ENCODE measurements around the gene C1R.
A peak's percentile ranks its signal among the peaks of the same experiment; 100 is the strongest.

The C1R gene

DNA sequence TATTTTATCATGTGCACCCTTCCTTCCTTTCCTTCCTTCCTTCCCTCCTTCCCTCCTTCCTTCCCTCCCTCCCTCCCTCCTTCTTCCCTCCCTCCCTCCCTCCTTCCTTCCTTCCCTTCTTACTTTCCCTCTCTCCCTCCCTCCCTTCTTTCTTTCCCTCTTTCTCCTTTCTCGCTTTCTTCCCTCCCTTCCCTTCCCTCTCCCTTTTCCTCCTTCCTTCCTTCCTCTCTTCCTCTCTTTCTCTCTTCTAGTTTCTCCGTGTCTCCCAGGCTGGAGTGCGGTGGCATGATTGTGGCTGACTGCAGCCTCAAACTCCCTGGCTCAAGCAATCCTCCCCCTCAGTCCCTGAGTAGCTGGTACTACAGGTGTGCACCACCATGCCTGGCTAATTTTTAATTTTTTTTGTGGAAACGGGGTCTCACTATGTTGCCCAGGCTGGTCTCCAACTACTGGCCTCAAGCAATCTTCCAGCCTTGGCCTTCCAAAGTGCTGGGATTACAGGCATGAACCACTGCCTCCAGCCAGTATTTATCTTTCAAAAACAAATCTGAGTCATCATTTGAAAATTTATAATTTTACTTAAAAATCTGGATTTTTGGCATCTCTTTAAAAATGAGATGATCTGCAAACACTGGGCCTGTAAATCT, 8.9 kb upstream of the C1R start:
- Histone ChIP-seq H3K4me3 (ENCODE audit: low read depth in 1 of 2, low read length in 2 of 2) (no peak overlapping the region), H3K9me3 (ENCODE audit: control insufficient read depth in 1 of 2, low read length in 2 of 2) (peaks cover 0 to under 1% of the 10 kb centered on the region in 2 donors), H3K36me3 (ENCODE audit: control insufficient read depth in 1 of 2, insufficient read depth in 2 of 2, low read length in 2 of 2) (peaks cover 0 to 16% of the 10 kb centered on the region in 2 donors), H3K4me1 (ENCODE audit: control insufficient read depth in 1 of 2, insufficient read depth in 2 of 2, low read length in 2 of 2) (no peaks in the 10 kb centered on the region), H3K9ac (ENCODE audit: low read depth in 1 of 2, low read length in 2 of 2) (no peak overlapping the region), H3K27me3 (ENCODE audit: control insufficient read depth in 1 of 2, insufficient read depth in 2 of 2, low read length in 2 of 2) (no peaks in the 10 kb centered on the region), H3K27ac (ENCODE audit: low read depth, low read length) (no peak overlapping the region)

DNA sequence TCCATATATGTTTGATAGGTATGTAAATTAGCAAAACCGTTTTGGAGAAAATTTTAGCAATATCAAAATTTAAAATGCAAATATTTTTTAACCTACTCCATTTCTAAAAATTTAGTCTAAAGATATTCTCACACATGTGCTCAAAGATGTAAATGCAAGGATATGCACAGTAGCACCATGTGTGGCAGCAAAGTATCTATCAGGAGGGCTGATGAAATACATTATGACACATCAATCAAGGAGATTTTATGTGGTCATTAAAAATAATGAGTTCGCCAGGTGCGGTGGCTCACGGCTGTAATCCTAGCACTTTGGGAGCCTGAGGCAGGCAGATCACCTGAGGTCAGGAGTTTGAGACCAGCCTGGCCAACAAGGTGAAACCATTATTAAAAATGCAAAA, 8.0 kb upstream of the C1R start:
- H3K36me3 ChIP-seq (ENCODE audit: control insufficient read depth in 1 of 2, insufficient read depth in 2 of 2, low read length in 2 of 2): peaks cover 0 to 16% of the 10 kb centered on the region in 2 donors
- H3K27ac ChIP-seq (ENCODE audit: low read depth, low read length): no peak overlapping the region
- H3K9me3 ChIP-seq (ENCODE audit: control insufficient read depth in 1 of 2, low read length in 2 of 2): no peaks in the 10 kb centered on the region
- no peak overlapping the region for H3K9ac ChIP-seq (ENCODE audit: low read depth in 1 of 2, low read length in 2 of 2)
- no peak overlapping the region for H3K4me3 ChIP-seq (ENCODE audit: low read depth in 1 of 2, low read length in 2 of 2)
- no peaks in the 10 kb centered on the region for H3K4me1 ChIP-seq (ENCODE audit: control insufficient read depth in 1 of 2, insufficient read depth in 2 of 2, low read length in 2 of 2)
- H3K27me3 ChIP-seq (ENCODE audit: control insufficient read depth in 1 of 2, insufficient read depth in 2 of 2, low read length in 2 of 2): no peaks in the 10 kb centered on the region

DNA sequence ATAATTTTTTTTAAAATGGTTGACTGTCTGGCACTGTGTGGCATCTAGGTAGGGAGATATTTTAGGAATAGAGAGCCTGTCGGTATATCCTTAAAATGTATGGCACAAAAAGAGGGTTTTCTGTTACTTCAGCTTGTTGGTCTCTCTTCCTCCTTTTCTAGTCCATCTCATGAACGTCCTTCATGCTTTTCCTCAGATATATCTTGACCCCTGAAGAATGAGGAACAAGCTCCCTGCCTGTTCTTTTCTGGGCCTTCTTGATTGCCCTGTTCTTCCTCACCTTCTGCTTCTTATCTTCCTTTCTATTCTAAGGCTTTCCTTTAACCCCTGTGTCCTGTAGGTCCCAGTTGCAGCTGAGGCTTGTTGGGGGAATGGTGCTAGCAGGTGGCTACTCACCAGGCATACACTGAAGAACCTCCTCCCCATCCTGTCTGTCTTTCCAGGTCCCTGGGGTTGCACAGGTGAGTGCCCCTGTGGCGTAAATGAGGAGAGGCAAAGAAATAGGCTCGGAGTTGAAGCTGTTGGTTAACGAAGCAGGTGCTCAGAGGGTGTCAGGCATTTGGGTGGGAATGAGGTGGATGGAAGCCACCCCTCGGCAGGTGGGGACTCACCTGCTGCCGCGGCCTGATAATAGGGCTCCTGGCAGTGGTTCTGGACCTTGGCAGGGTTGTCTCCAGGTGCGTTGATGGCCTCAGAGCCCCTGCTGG, 7.2 kb upstream of the C1R start:
- H3K4me1 ChIP-seq (ENCODE audit: control insufficient read depth in 1 of 2, insufficient read depth in 2 of 2, low read length in 2 of 2): no peaks in the 10 kb centered on the region
- no peak overlapping the region for H3K27ac ChIP-seq (ENCODE audit: low read depth, low read length)
- H3K27me3 ChIP-seq (ENCODE audit: control insufficient read depth in 1 of 2, insufficient read depth in 2 of 2, low read length in 2 of 2): no peaks in the 10 kb centered on the region
- no peak overlapping the region for H3K4me3 ChIP-seq (ENCODE audit: low read depth in 1 of 2, low read length in 2 of 2)
- H3K9me3 ChIP-seq (ENCODE audit: control insufficient read depth in 1 of 2, low read length in 2 of 2): no peaks in the 10 kb centered on the region
- no peak overlapping the region for H3K9ac ChIP-seq (ENCODE audit: low read depth in 1 of 2, low read length in 2 of 2)
- peaks cover 0 to 16% of the 10 kb centered on the region in 2 donors for H3K36me3 ChIP-seq (ENCODE audit: control insufficient read depth in 1 of 2, insufficient read depth in 2 of 2, low read length in 2 of 2)

DNA sequence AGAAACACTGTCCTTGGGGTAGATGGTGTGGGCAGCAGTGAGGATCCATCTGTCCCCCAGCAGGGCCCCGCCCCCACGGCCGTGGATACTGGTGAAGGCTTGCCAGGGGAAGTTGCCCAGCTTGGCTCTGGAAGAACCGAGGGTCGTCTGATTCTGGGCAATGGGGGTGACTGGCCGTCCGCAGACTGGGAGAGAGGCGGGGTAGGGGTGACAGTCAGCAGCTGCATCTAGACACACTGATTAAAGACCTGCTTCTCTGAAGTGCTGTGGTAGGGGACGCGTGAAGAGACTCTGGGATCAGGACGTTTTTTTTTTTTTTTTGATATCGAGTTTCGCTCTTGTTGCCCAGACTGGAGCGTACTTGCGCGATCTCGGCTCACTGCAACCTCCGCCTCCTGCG, 4.7 kb upstream of the C1R start:
- H3K4me3 ChIP-seq (ENCODE audit: low read depth in 1 of 2, low read length in 2 of 2): no peak overlapping the region
- no peaks in the 10 kb centered on the region for H3K9me3 ChIP-seq (ENCODE audit: control insufficient read depth in 1 of 2, low read length in 2 of 2)

DNA sequence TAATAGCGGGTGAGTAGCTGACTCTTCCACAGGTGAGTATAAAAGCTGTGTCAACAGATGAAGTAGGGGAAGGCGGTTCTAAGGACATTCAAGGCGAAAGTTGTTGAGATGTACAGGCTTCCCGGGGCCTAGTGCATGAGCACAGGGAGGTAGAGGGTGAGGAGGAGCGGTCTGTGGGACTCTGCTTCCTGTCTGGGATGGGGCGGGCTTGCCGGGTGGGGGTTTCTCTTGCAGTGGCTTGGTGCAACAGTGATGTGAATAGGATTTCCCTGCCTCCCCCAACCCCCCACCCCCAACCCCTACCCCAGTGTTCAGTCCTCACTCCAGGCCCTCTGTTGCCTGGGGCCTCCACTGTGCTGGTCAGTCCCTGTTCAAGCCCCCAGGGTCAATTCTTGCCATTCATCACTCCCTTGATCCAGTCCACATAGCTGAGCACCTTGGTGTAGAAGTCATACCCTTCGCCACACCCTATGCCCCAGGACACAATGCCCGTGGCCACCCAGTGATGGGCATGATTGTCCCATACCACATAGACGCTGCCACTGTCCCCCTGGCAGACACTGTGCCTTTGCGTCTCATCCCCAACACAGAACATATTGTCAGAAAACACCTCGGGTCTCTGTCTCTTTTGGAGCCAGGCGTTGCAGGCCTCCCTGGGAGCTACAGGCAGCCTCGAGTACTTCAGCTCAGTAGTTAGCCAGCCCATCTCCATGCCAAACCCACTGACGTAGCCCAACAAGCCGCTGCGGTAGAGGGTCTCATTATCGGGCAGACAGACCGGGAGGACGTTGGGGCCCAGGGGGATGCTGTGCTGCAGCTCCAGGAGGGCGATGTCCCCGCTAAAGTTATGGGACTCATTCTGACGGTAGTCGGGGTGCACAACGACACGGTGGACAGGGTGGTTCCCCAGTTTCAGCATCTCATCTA, 4.0 kb upstream of the C1R start:
- Histone ChIP-seq H3K27ac (ENCODE audit: low read depth, low read length) (no peak overlapping the region), H3K4me1 (ENCODE audit: control insufficient read depth in 1 of 2, insufficient read depth in 2 of 2, low read length in 2 of 2) (peaks cover 15 to 19% of the 10 kb centered on the region in 2 donors), H3K27me3 (ENCODE audit: control insufficient read depth in 1 of 2, insufficient read depth in 2 of 2, low read length in 2 of 2) (peaks cover 0 to 3% of the 10 kb centered on the region in 2 donors), H3K36me3 (ENCODE audit: control insufficient read depth in 1 of 2, insufficient read depth in 2 of 2, low read length in 2 of 2) (peaks cover 0 to 9% of the 10 kb centered on the region in 2 donors), H3K4me3 (ENCODE audit: low read depth in 1 of 2, low read length in 2 of 2) (no peak overlapping the region), H3K9me3 (ENCODE audit: control insufficient read depth in 1 of 2, low read length in 2 of 2) (no peaks in the 10 kb centered on the region), H3K9ac (ENCODE audit: low read depth in 1 of 2, low read length in 2 of 2) (no peak overlapping the region)

More for the DNA sequence above, 4.7 kb upstream of the C1R start:
- no peak overlapping the region for H3K27ac ChIP-seq (ENCODE audit: low read depth, low read length)
- no peak overlapping the region for H3K9ac ChIP-seq (ENCODE audit: low read depth in 1 of 2, low read length in 2 of 2)
- peaks cover 0 to 3% of the 10 kb centered on the region in 2 donors for H3K27me3 ChIP-seq (ENCODE audit: control insufficient read depth in 1 of 2, insufficient read depth in 2 of 2, low read length in 2 of 2)
- peaks cover 0 to 12% of the 10 kb centered on the region in 2 donors for H3K36me3 ChIP-seq (ENCODE audit: control insufficient read depth in 1 of 2, insufficient read depth in 2 of 2, low read length in 2 of 2)
- peaks cover 14% of the 10 kb centered on the region in 2 donors for H3K4me1 ChIP-seq (ENCODE audit: control insufficient read depth in 1 of 2, insufficient read depth in 2 of 2, low read length in 2 of 2)

DNA sequence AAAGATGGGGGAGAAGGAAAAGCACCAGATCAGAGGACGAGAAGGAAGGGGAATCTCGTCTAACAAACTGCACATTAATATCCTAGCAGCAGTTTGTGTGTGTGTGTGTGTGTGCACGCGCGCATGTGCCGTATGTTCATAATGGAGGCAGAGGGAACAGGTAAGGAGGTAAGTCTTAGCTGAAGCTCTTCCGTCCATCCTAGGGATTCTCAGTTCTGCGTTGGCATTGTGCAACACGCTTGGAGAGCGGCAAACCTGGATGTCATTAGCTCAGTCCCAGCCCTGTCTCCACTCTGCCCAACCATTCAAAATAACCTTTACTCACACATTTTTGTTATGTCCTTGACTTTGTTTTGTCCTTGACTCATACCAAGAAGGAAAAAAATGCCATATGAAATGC, 1.6 kb upstream of the C1R start:
- Histone ChIP-seq H3K4me3 (ENCODE audit: low read depth in 1 of 2, low read length in 2 of 2) (no peak overlapping the region), H3K36me3 (ENCODE audit: control insufficient read depth in 1 of 2, insufficient read depth in 2 of 2, low read length in 2 of 2) (peaks cover 0 to 3% of the 10 kb centered on the region in 2 donors), H3K27me3 (ENCODE audit: control insufficient read depth in 1 of 2, insufficient read depth in 2 of 2, low read length in 2 of 2) (peaks cover 0 to 3% of the 10 kb centered on the region in 2 donors), H3K9me3 (ENCODE audit: control insufficient read depth in 1 of 2, low read length in 2 of 2) (no peaks in the 10 kb centered on the region), H3K4me1 (ENCODE audit: control insufficient read depth in 1 of 2, insufficient read depth in 2 of 2, low read length in 2 of 2) (peaks cover 15 to 28% of the 10 kb centered on the region in 2 donors), H3K9ac (ENCODE audit: low read depth in 1 of 2, low read length in 2 of 2) (no peak overlapping the region), H3K27ac (ENCODE audit: low read depth, low read length) (no peak overlapping the region)

DNA sequence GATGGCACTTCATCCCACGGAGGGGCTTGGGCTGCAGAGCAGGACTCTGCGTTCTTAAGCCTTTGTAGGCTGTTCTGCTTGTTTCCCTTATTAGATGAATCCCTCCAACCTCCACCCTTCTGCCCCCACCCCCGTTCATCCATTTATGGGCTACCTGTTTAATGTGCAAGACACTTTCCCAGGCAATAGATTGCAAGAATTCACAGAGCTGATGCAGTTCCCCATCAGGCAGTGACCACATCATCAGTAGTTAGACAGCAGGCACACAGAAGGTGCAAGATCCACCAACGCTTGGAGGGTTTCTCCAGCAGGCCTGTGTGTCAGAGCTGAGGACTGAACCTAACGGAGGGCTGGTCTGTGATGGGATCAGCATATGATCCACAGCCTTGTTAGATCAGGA, 1.2 kb upstream of the C1R start:
- Histone ChIP-seq H3K27me3 (ENCODE audit: control insufficient read depth in 1 of 2, insufficient read depth in 2 of 2, low read length in 2 of 2) (peaks cover 0 to 3% of the 10 kb centered on the region in 2 donors), H3K4me1 (ENCODE audit: control insufficient read depth in 1 of 2, insufficient read depth in 2 of 2, low read length in 2 of 2) (peaks cover 15 to 28% of the 10 kb centered on the region in 2 donors), H3K9ac (ENCODE audit: low read depth in 1 of 2, low read length in 2 of 2) (no peak overlapping the region), H3K36me3 (ENCODE audit: control insufficient read depth in 1 of 2, insufficient read depth in 2 of 2, low read length in 2 of 2) (peaks cover 0 to under 1% of the 10 kb centered on the region in 2 donors), H3K27ac (ENCODE audit: low read depth, low read length) (no peak overlapping the region), H3K9me3 (ENCODE audit: control insufficient read depth in 1 of 2, low read length in 2 of 2) (no peaks in the 10 kb centered on the region), H3K4me3 (ENCODE audit: low read depth in 1 of 2, low read length in 2 of 2) (no peak overlapping the region)

DNA sequence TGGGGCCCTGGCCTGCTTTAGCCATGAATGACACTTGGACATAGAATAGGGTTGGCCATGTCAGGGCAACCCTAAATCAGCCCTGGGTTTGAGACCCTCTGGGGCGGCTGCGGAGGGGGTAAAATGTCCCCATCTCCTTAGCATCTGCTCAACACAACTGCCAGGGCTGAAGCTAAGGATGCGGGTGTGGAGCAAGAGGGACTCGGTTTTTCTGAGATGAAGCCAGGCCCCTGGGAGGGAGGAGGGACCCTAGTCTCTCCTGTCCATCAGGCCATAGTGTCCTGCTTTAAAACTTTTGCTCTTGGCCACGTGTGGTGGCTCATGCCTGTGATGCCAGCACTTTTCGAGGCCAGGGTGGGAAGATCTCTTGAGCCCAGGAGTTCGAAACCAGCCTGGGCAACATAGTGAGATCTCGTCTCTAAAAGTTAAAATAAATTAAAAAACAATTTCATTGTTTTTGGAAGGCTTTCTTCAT, 778 bp upstream of the C1R start:
- Histone ChIP-seq H3K9me3 (ENCODE audit: control insufficient read depth in 1 of 2, low read length in 2 of 2) (no peaks in the 10 kb centered on the region), H3K36me3 (ENCODE audit: control insufficient read depth in 1 of 2, insufficient read depth in 2 of 2, low read length in 2 of 2) (no peaks in the 10 kb centered on the region), H3K27me3 (ENCODE audit: control insufficient read depth in 1 of 2, insufficient read depth in 2 of 2, low read length in 2 of 2) (peaks cover 0 to 3% of the 10 kb centered on the region in 2 donors), H3K4me3 (ENCODE audit: low read depth in 1 of 2, low read length in 2 of 2) (no peak overlapping the region), H3K4me1 (ENCODE audit: control insufficient read depth in 1 of 2, insufficient read depth in 2 of 2, low read length in 2 of 2) (peaks cover 15 to 28% of the 10 kb centered on the region in 2 donors), H3K9ac (ENCODE audit: low read depth in 1 of 2, low read length in 2 of 2) (no peak overlapping the region), H3K27ac (ENCODE audit: low read depth, low read length) (no peak overlapping the region)

DNA sequence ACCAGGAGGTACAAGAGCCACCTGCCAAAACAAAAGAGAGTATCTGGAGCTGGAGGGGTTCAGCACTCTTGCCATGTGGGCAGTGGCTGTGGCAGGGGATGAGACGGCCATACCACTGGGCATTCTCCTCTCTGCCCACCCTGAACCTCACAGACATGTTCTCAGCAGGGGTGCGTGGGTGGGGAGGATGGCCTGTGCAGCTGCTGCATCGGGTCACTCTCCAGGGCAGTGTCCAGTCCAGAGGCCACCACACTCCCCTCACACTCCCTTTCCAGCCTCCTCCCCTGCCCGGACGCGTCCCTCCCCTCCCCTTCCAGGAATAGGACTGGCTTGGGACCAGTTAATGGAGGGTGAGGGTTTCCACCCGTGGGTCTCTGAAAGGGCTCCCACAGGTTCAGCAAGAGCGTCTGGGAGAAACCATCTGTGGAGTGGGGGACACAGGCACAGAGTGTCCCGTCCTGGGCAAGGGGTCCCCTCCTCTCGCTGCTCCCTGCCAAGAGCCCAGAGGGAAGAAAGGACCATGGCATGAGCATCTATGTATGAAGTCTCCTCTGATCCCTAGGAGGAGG, 501 bp downstream of the C1R start:
- Histone ChIP-seq H3K4me1 (ENCODE audit: control insufficient read depth in 1 of 2, insufficient read depth in 2 of 2, low read length in 2 of 2) (peaks cover 15 to 28% of the 10 kb centered on the region in 2 donors), H3K36me3 (ENCODE audit: control insufficient read depth in 1 of 2, insufficient read depth in 2 of 2, low read length in 2 of 2) (no peaks in the 10 kb centered on the region), H3K27me3 (ENCODE audit: control insufficient read depth in 1 of 2, insufficient read depth in 2 of 2, low read length in 2 of 2) (peaks cover 0 to 3% of the 10 kb centered on the region in 2 donors), H3K4me3 (ENCODE audit: low read depth in 1 of 2, low read length in 2 of 2) (peak overlapping the region; percentile 82), H3K27ac (ENCODE audit: low read depth, low read length) (peak overlapping the region; percentile 55), H3K9me3 (ENCODE audit: control insufficient read depth in 1 of 2, low read length in 2 of 2) (no peaks in the 10 kb centered on the region), H3K9ac (ENCODE audit: low read depth in 1 of 2, low read length in 2 of 2) (peak overlapping the region; percentile 72 to 74)

All from duodenal mucosa (tissue), 2 donors.